ENCODE data around the gene ZFHX3. TPM values are rescaled to one million over a fixed set of nuclear protein-coding genes. Genes with fewer than 3 reads are reported as not detected.

The ZFHX3 gene
- polyA plus RNA-seq, 1 donor from 2014 or later: 26.4 TPM

- Histone ChIP-seq H3K36me3 (ENCODE audit: insufficient read depth, low read length) (no peaks in the 10 kb centered on the region), H3K4me3 (ENCODE audit: low read length) (no peak overlapping the region), H3K4me2 (ENCODE audit: low read length) (no peak overlapping the region), H2AFZ (ENCODE audit: low read depth, low read length) (no peak overlapping the region), H3K9ac (ENCODE audit: low read length) (no peak overlapping the region), H4K20me1 (ENCODE audit: insufficient read depth) (no peaks in the 10 kb centered on the region), H3K9me2 (ENCODE audit: insufficient read depth, low read length) (no peaks in the 10 kb centered on the region), H3K27ac (ENCODE audit: low read length) (peak overlapping the region; percentile 53), H3K9me3 (ENCODE audit: low read length) (no peaks in the 10 kb centered on the region), H3K27me3 (ENCODE audit: insufficient read depth, low read depth, low read length) (no peaks in the 10 kb centered on the region), H3F3A (ENCODE audit: insufficient read depth, low read length, poor library complexity, severe bottlenecking) (peaks cover 6% of the 10 kb centered on the region), H3K79me2 (replicated peaks; ENCODE audit: insufficient read depth, low read length) (peaks cover 89% of the 10 kb centered on the region)
- TF ChIP-seq POLR2AphosphoS5 (IDR thresholded peaks at IDR 0.05) (no peak), CTCF (IDR thresholded peaks at IDR 0.05; ENCODE audit: poor library complexity, severe bottlenecking) (no peak), RAD21 (conservative IDR thresholded peaks at IDR 0.05) (no peak), REST (IDR thresholded peaks at IDR 0.05; ENCODE audit: borderline replicate concordance) (no peak), SMC3 (conservative IDR thresholded peaks at IDR 0.05; ENCODE audit: poor library complexity) (no peak), EZH2 (IDR thresholded peaks at IDR 0.05; ENCODE audit: borderline replicate concordance, insufficient read depth, low read length, poor library complexity, severe bottlenecking) (no peak), EP300 (conservative IDR thresholded peaks at IDR 0.05; ENCODE audit: poor library complexity, severe bottlenecking) (no peak), TAF1 (IDR thresholded peaks at IDR 0.05; ENCODE audit: low read depth) (no peak), MXI1 (conservative IDR thresholded peaks at IDR 0.05; ENCODE audit: poor library complexity, severe bottlenecking) (no peak)
Measured at GRCh38 chr16:72848028-72848400, 199.9 kb downstream of the ZFHX3 start.

- peak overlapping the region; percentile 53 for H3K27ac ChIP-seq (ENCODE audit: low read length)
- TF ChIP-seq EP300 (conservative IDR thresholded peaks at IDR 0.05; ENCODE audit: poor library complexity, severe bottlenecking) (no peak), TAF1 (IDR thresholded peaks at IDR 0.05; ENCODE audit: low read depth) (no peak), RAD21 (conservative IDR thresholded peaks at IDR 0.05) (peak; percentile 67), CTCF (IDR thresholded peaks at IDR 0.05; ENCODE audit: poor library complexity, severe bottlenecking) (peak; percentile 65), SMC3 (conservative IDR thresholded peaks at IDR 0.05; ENCODE audit: poor library complexity) (peak; percentile 63)
- no peaks in the 10 kb centered on the region for H3K9me3 ChIP-seq (ENCODE audit: low read length)
- H4K20me1 ChIP-seq (ENCODE audit: insufficient read depth): no peaks in the 10 kb centered on the region
- no peaks in the 10 kb centered on the region for H3K27me3 ChIP-seq (ENCODE audit: insufficient read depth, low read depth, low read length)
- no peak overlapping the region for H2AFZ ChIP-seq (ENCODE audit: low read depth, low read length)
- H3K9ac ChIP-seq (ENCODE audit: low read length): no peak overlapping the region
- H3K79me2 ChIP-seq (replicated peaks; ENCODE audit: insufficient read depth, low read length): peaks cover 89% of the 10 kb centered on the region
- H3K4me2 ChIP-seq (ENCODE audit: low read length): no peak overlapping the region
- no peaks in the 10 kb centered on the region for H3K36me3 ChIP-seq (ENCODE audit: insufficient read depth, low read length)
- H3K4me3 ChIP-seq (ENCODE audit: low read length): no peak overlapping the region
- peaks cover 6% of the 10 kb centered on the region for H3F3A ChIP-seq (ENCODE audit: insufficient read depth, low read length, poor library complexity, severe bottlenecking)
- H3K9me2 ChIP-seq (ENCODE audit: insufficient read depth, low read length): no peaks in the 10 kb centered on the region
Measured at GRCh38 chr16:72847187-72848027, 200.5 kb downstream of the ZFHX3 start.

All from neural cell (in vitro differentiated cells).